GM12878 (cell line): ENCODE data around the gene PRKAG2. TPM values are rescaled to one million over a fixed set of nuclear protein-coding genes. Genes with fewer than 3 reads are reported as not detected.

Experiments used
- ATAC-seq: fragments of 200-7000 bp; cut with Tn5 transposase; 3 replicates; pipeline ENCODE4 v1.9.1; 2020; ENCODE audit warnings: mild to moderate bottlenecking, moderate library complexity
- BruUV-seq: library from RNA; stranded (reverse); fragments of 400-500 nt; replicated peaks from 2 replicates; lab custom pipeline; 2021; lab: Mats Ljungman, UMichigan
- CTCF ChIA-PET: fragments of 300-600 bp; sonication (Branson Sonifier 250); formaldehyde crosslinking; extraction: SDS; loops from one replicate; lab custom pipeline; 2021; ENCODE audit warnings: inconsistent platforms; lab: Yijun Ruan, JAX
- POLR2A ChIA-PET: fragments of 350-600 bp; formaldehyde crosslinking; extraction: SDS; loops from one replicate; lab custom pipeline; 2021; ENCODE audit warnings: inconsistent platforms; lab: Charles Lee
- RAD21 ChIA-PET: fragments of 300-600 bp; sonication (Branson Sonifier 250); formaldehyde crosslinking; loops from one replicate; lab custom pipeline; 2023; ENCODE audit warnings: antibody characterized with exemption; ENCODE audit not compliant: unreplicated experiment; lab: Charles Lee
- SMC1A ChIA-PET: fragments of 300-600 bp; sonication (Branson Sonifier 250); formaldehyde crosslinking; loops from one replicate; lab custom pipeline; 2023; ENCODE audit not compliant: unreplicated experiment, uncharacterized antibody; lab: Charles Lee
- DNase-seq: peaks from one replicate; pipeline ENCODE4 v3.0.0-alpha.2; 2011; ENCODE audit warnings: low read depth, low spot score
- FAIRE-seq: peaks from 3 replicates; lab custom pipeline; 2011; peaks lifted over from hg19 to GRCh38; lab: Jason Lieb, UNC
- H2AFZ ChIP-seq: 2 replicates; pipeline ENCODE4 v1.6.0; 2011; ENCODE audit warnings: low read depth, low read length, control low read depth; ENCODE audit not compliant: control insufficient read depth
- H3K27ac ChIP-seq: 2 replicates; pipeline ENCODE4 v1.5.1; 2011; ENCODE audit warnings: control low read depth; ENCODE audit not compliant: control insufficient read depth, insufficient read depth
- H3K27me3 ChIP-seq, 2 experiments: replicated peaks in 1 of 2; 2 replicates each; pipeline versions ENCODE4 v1.6.0 to v1.6.1; 2011; ENCODE audit warnings: low read length in 1 of 2; ENCODE audit not compliant: control insufficient read depth in 2 of 2, insufficient read depth in 2 of 2
- H3K36me3 ChIP-seq, 2 experiments: 2 replicates each; pipeline ENCODE4 v1.5.1; 2011; ENCODE audit warnings: low read length in 1 of 2; ENCODE audit not compliant: control insufficient read depth in 2 of 2, insufficient read depth in 2 of 2
- H3K4me1 ChIP-seq: 2 replicates; pipeline ENCODE4 v1.6.1; 2011; ENCODE audit warnings: mild to moderate bottlenecking, low read length, moderate library complexity, mixed read lengths; ENCODE audit not compliant: control insufficient read depth, insufficient read depth
- H3K4me2 ChIP-seq: 2 replicates; pipeline ENCODE4 v1.6.0; 2011; ENCODE audit warnings: control low read depth; ENCODE audit not compliant: control insufficient read depth, insufficient read depth
- H3K4me3 ChIP-seq: fragments of 200-600 bp; sonication (generic); 2 replicates; pipeline ENCODE4 v1.5.1; 2016
- H3K79me2 ChIP-seq: 2 replicates; pipeline ENCODE4 v1.6.0; 2011; ENCODE audit warnings: low read length; ENCODE audit not compliant: control insufficient read depth, insufficient read depth
- H3K9ac ChIP-seq: 2 replicates; pipeline ENCODE4 v1.8.0; 2011; ENCODE audit warnings: low read length, control low read depth, mixed read lengths; ENCODE audit not compliant: control insufficient read depth, insufficient read depth
- H3K9me3 ChIP-seq: replicated peaks from 3 replicates; pipeline ENCODE4 v1.5.1; 2011; ENCODE audit warnings: mild to moderate bottlenecking, low read length; ENCODE audit not compliant: control insufficient read depth, insufficient read depth
- H4K20me1 ChIP-seq: 2 replicates; pipeline ENCODE4 v1.6.0; 2011; ENCODE audit not compliant: control insufficient read depth, insufficient read depth
- ATF2 ChIP-seq: IDR thresholded peaks from 2 replicates; pipeline ENCODE4 v1.6.1; 2012; ENCODE audit warnings: low read length, inconsistent platforms
- CBFB ChIP-seq: IDR thresholded peaks from 2 replicates; pipeline ENCODE4 v1.6.1; 2016; ENCODE audit warnings: antibody characterized with exemption, low read depth
- ETV6 ChIP-seq, 2 experiments: fragments of 450-650 bp in 1 of 2; IDR thresholded peaks in 1 of 2; conservative IDR thresholded peaks in 1 of 2; 2 replicates each; pipeline ENCODE4 v1.6.1; 2014; ENCODE audit warnings: antibody characterized with exemption in 1 of 2, borderline replicate concordance in 1 of 2, low read depth in 1 of 2, mild to moderate bottlenecking in 1 of 2, moderate library complexity in 1 of 2
- HSF1 ChIP-seq: fragments of 150-350 bp; IDR thresholded peaks from 2 replicates; pipeline ENCODE4 v1.6.1; 2014; ENCODE audit warnings: mild to moderate bottlenecking, low read depth, low read length
- MYC ChIP-seq: IDR thresholded peaks from 2 replicates; pipeline ENCODE4 v1.6.1; 2011; ENCODE audit warnings: mild to moderate bottlenecking, low read length, moderate library complexity, inconsistent platforms; ENCODE audit not compliant: insufficient read depth, insufficient replicate concordance, insufficient read length, severe bottlenecking
- NFXL1 ChIP-seq: fragments of 450-650 bp; IDR thresholded peaks from 2 replicates; pipeline ENCODE4 v1.6.1; 2017; ENCODE audit warnings: antibody characterized with exemption, mild to moderate bottlenecking, borderline replicate concordance
- NR2F1 ChIP-seq: fragments of 450-650 bp; conservative IDR thresholded peaks from 2 replicates; pipeline ENCODE4 v1.6.1; 2017; ENCODE audit warnings: mild to moderate bottlenecking
- PML ChIP-seq: IDR thresholded peaks from 2 replicates; pipeline ENCODE4 v1.6.1; 2012; ENCODE audit warnings: low read length, inconsistent platforms
- POLR2AphosphoS2 ChIP-seq: IDR thresholded peaks from 2 replicates; pipeline ENCODE4 v1.6.1; 2011; ENCODE audit warnings: low read depth, mild to moderate bottlenecking, low read length, improper control_type of control experiment, moderate library complexity
- RB1 ChIP-seq: fragments of 450-650 bp; formaldehyde crosslinking; IDR thresholded peaks from 2 replicates; pipeline ENCODE4 v1.6.1; 2017; ENCODE audit warnings: mild to moderate bottlenecking, borderline replicate concordance
- RELB ChIP-seq: fragments of 450-650 bp; IDR thresholded peaks from 2 replicates; pipeline ENCODE4 v1.6.1; 2017; ENCODE audit warnings: low read depth, mild to moderate bottlenecking, moderate library complexity
- SREBF2 ChIP-seq: IDR thresholded peaks from 2 replicates; pipeline ENCODE4 v1.6.1; 2012; ENCODE audit warnings: mild to moderate bottlenecking, low read length
- SRF ChIP-seq, 2 experiments: IDR thresholded peaks; 2 replicates each; pipeline ENCODE4 v1.6.1; 2011; ENCODE audit warnings: low read depth in 2 of 2, low read length in 2 of 2, mild to moderate bottlenecking in 1 of 2, moderate library complexity in 1 of 2
- YY1 ChIP-seq: IDR thresholded peaks from 2 replicates; pipeline ENCODE4 v1.6.1; 2011; ENCODE audit warnings: low read depth, mild to moderate bottlenecking, low read length
- ZBTB11 ChIP-seq: fragments of 450-650 bp; formaldehyde crosslinking; IDR thresholded peaks from 2 replicates; pipeline ENCODE4 v1.5.0; 2022; ENCODE audit warnings: mild to moderate bottlenecking, missing genetic modification characterization
- WGBS: methylation state at CpG from one replicate; pipeline ENCODE4 v1.1.6; 2016; ENCODE audit warnings: low lambda C conversion rate; ENCODE audit not compliant: insufficient replicate concordance, insufficient coverage; ENCODE audit errors: missing lambda C conversion rate; 5-methylcytosine and 5-hydroxymethylcytosine counted together
- in situ Hi-C: fragments of 300-500 bp; cut with MboI; formaldehyde crosslinking; loops from 9 replicates; pipeline ENCODE4 v1.14.3; 2018; ENCODE audit warnings: mixed read lengths
- intact Hi-C: fragments of 100-400 bp; cut with micrococcal nuclease; formaldehyde crosslinking; loops from one replicate; pipeline ENCODE4 v1.14.2; 2022; ENCODE audit not compliant: unreplicated experiment
- polyA plus RNA-seq, 11 experiments: library from polyadenylated mRNA; depleted of rRNA in 4 of 11; unstranded in 6 of 11; stranded (reverse) in 5 of 11; fragments of >200 nt; fragmentation: Nextera tagmentation in 4 of 11; fragmentation: Illumina TruSeq in 1 of 11; extraction: Ambion mirVana in 4 of 11; extraction: Trizol in 1 of 11; gene quantifications; 1 replicate in 1 of 11; 2 replicates in 10 of 11; pipeline versions ENCODE4 v1.2.1 to v1.2.3, GENCODE V29; 2011 to 2016; ENCODE audit warnings: inconsistent platforms in 2 of 11, missing spikeins in 2 of 11, low read depth in 1 of 11
- total RNA-seq, 4 experiments: library from RNA; depleted of rRNA in 3 of 4; stranded (reverse); fragments of >200 nt in 3 of 4; fragmentation: Illumina TruSeq in 1 of 4; extraction: Trizol in 1 of 4; gene quantifications; 2 replicates each; pipeline versions ENCODE4 v1.2.1 to v1.2.3, GENCODE V29; 2013 to 2021

The PRKAG2 gene
- total and polyA plus RNA-seq, 10 of the 15 experiments (the other 5 are each of a cell fraction or from before 2014, with no cell fraction given): 3.4 to 8.9 (median 6.8) TPM

GRCh38 chr7:151832138-151832537, 44.8 kb downstream of the PRKAG2 start (continued):
- no peak for TF ChIP-seq RELB
- no peak for TF ChIP-seq SRF (IDR thresholded peaks at IDR 0.05; ENCODE audit: low read depth in 2 of 2, low read length in 2 of 2)
- no peak for TF ChIP-seq POLR2AphosphoS2

GRCh38 chr7:151831606-151832005, 45.3 kb downstream of the PRKAG2 start:
- no peak overlapping the region for H3K27ac ChIP-seq
- no peaks in the 10 kb centered on the region for H3K36me3 ChIP-seq
- intact Hi-C loops: no loop called here
- RAD21 ChIA-PET: no interaction called here
- H3K9ac ChIP-seq: no peak overlapping the region
- H3K9me3 ChIP-seq: no peaks in the 10 kb centered on the region
- CTCF ChIA-PET: no interaction called here
- no peak overlapping the region for H3K4me2 ChIP-seq
- DNase-seq (no peak), FAIRE-seq (no peak), ATAC-seq (no peak)
- no peaks in the 10 kb centered on the region for H3K79me2 ChIP-seq
- POLR2A ChIA-PET: no interaction called here
- TF ChIP-seq ATF2: no peak
- no peak for TF ChIP-seq ZBTB11 (CRISPR knock-in tag)
- no peak for TF ChIP-seq CBFB
- TF ChIP-seq NFXL1: no peak
- no peak for TF ChIP-seq HSF1
- no peak for TF ChIP-seq NR2F1
- no peak for TF ChIP-seq SREBF2
- no peak for TF ChIP-seq YY1
- TF ChIP-seq PML: no peak
- TF ChIP-seq MYC: no peak
- TF ChIP-seq ETV6 (conservative IDR thresholded peaks at IDR 0.05 in 1 of 2, IDR thresholded peaks at IDR 0.05 in 1 of 2; ENCODE audit: borderline replicate concordance in 1 of 2, low read depth in 1 of 2): no peak
- no peak for TF ChIP-seq RB1
- no peak overlapping the region for H3K4me3 ChIP-seq
- in situ Hi-C loops: no loop called here
- SMC1A ChIA-PET: no interaction called here
- no peak overlapping the region for H2AFZ ChIP-seq
- H4K20me1 ChIP-seq: no peaks in the 10 kb centered on the region
- H3K4me1 ChIP-seq: no peaks in the 10 kb centered on the region
- BruUV-seq: no TSS peak
- no peaks in the 10 kb centered on the region for H3K27me3 ChIP-seq
- WGBS: 61% methylated on average over 13 of the region's 13 CpGs
